GM21528 (cell line): ENCODE measurements around the gene LRRC4B.
"Not testable (repeated sequence)": the region's sequence is repeated elsewhere in the genome, so short reads cannot be mapped to it uniquely, and the experiment has no call there.

ENCODE experiments used
- ATAC-seq: cut with Tn5 transposase; IDR thresholded peaks from one replicate; pipeline ENCODE4 v1.9.1; 2021; ENCODE audit warnings: mild to moderate bottlenecking, moderate library complexity; ENCODE audit not compliant: unreplicated experiment, low FRiP score

LRRC4B gene

DNA sequence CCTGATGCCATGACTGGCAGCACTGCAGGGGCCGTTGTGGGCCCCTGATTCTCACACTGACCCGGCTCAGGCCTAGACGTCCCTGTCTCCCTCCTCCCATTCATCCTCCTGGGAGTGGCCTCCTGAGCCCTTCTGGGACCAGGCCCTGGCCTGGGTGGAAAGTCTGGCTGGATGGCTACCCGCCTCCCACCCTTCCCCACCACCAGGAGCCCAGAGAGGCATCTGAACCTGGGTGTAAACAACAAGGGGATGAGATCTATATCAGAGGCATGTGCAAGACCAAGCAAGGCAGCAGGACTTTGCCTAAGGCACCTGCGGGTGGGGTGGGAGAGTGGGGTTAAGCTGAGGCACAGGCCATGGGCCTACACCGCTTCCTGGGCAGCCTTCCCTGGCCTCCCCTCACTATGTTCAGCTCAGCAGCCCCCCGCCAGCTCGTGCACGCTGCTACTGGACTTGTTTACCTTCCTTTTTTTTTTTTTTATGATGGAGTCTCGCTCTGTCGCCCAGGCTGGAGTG is 32.5 kb downstream of the LRRC4B start:
- ATAC-seq: no peak

DNA sequence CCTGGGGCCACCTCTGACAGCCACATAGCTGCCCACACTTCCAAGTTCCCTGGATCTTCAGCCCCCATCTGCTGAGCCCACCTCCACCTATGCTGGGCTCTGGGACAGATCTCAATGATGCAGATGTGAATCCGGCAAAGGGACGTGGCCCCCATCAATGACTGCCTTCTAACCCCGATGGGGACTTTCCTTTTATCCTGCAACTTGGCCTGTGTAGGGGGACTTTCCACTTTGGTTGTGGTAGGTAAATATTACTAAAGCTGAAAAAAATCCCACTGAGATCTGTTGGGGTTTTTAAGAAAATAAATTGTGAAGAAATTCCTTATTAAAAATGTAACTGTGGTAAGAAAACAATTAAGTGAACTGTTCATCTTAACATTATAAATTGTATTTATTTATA is 33.8 kb downstream of the LRRC4B start:
- no peak for ATAC-seq

DNA sequence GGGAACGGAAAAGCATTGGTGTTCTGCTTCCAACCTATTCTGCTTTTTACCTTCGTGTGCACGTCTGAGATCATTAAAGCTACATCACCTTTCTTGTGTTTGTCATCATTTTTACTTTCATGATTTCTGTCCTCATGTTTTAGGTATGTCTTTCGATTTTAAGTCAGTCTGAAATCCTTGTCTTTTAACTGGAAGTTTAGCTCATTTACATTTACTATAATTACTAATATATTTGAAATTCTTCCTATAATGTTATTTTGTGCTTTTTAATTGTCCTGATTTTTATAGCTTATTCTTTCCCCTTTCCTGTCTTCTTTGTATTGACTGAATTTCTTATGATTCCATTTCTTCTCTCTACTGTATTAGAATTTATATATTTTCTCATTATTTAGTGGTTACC is 35.3 kb downstream of the LRRC4B start:
- ATAC-seq: no peak

DNA sequence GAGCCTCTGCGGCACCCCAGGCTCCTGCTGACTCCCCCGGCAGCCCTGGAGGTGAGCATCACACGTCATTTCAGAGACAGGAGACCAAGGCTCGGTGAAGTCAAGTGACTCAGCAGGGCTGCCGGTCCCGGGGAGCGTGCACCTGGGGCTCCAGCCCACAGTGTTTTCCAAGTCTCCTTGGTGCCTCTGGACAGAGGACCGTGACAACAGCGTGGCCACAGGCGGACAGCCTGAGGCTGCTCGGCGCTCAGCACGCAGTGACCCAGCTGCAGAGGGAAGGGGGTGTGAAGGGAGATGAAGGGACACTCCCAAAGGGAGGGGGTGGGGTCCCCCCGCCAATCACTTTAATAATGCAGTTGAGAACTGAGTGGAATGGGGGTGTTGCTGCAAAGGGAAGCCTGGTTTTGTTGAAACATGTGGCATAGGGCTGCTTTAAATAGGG is 37.0 kb downstream of the LRRC4B start:
- no peak for ATAC-seq

GRCh38 chr19:50528052-50528451 is 40.2 kb downstream of the LRRC4B start:
- ATAC-seq: not testable (repeated sequence)

DNA sequence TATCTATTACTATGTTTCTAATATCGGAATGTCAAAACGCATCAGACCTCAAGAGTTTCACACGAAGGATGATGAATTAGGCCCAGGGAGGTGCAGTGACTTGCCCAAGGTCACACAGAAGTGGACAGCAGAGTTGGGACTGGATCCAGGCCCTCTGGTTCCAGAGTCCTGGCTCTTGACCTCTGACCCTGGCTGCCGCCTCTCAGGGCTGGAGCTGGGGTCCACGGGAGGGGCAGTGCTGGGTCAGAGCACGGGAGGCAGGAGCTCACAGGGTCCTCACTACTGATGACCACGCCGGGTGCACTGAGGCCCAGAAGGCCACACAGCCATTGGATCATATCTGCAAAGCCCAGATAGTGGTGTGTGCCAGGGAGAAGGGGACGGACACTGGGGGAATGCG is 45.4 kb downstream of the LRRC4B start:
- ATAC-seq: no peak

DNA sequence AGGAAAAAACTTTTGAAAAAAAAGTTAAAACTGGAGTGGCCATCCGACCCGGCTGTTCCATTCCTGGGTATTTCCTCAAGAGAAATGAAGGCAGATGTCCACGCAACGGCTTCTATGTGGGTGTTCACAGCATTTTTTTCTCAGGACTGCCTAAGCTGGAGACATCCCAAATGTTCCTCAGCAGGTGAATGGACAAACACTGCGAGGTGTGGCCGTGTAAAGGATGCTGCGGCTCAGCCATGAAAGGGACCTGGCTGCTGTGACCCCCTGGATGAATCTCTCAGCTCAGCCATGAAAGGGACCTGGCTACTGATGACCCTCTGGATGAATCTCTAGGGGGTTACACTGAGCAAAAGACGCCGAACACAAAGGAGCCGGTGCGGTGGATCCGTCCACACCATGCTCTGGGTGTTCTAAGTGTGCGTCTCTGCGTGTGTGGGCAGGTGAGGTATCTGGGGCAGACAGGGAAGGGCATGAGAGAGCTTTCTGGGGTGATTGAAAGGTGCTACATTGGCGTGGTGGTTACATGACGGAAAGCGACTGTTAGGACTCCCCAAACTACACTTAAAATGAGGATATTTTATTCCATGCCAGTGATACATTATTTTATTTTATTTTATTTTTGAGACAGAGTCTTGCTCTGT is 47.3 kb downstream of the LRRC4B start:
- ATAC-seq: no peak

- ATAC-seq: no peak
Measured at GRCh38 chr19:50519006-50519575, 49.1 kb downstream of the LRRC4B start.

GRCh38 chr19:50518091-50519005 is 49.9 kb downstream of the LRRC4B start:
- ATAC-seq: no peak

DNA sequence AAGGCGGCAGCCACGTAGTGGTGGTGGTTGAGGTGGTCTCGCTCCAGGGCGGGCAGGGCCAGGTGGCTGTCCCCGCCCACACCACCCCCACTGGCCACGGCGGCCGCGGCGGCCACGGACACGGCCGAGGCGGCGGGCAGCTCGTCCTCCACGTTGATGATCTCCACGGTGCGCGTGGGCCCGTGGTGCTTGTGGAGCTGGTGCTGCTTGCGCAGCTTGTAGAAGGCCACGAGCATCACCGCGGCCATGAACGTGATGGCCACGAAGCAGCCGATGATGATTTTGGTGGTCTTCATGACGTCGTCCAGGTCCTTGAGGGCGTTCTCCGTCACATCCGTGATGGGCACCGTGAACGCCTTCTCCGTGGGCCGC is 50.5 kb downstream of the LRRC4B start:
- no peak for ATAC-seq

- no peak for ATAC-seq
Measured at GRCh38 chr19:50516964-50517703, 51.1 kb downstream of the LRRC4B start.

GRCh38 chr19:50516456-50516855 is 51.8 kb downstream of the LRRC4B start:
- ATAC-seq: no peak

DNA sequence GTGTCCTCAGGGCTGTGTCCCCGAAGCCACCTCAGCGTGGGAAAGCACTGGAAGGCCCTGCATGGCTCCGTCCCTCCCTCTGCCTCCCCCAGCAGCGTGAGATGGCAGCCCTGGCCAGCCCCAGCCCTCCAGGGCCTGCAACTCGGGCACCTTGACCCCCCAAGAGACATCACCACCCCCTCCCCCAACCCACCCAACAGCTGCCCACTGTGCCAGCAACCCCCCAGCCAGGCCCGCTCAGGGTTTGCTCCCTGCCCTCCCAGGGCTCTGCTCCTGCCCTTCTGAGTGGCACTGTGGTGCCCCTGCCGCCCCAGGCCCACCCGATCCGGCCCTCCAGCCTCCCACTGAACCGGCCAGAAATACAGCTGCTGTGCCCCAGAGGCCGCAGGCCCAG is 53.1 kb downstream of the LRRC4B start:
- no peak for ATAC-seq

DNA sequence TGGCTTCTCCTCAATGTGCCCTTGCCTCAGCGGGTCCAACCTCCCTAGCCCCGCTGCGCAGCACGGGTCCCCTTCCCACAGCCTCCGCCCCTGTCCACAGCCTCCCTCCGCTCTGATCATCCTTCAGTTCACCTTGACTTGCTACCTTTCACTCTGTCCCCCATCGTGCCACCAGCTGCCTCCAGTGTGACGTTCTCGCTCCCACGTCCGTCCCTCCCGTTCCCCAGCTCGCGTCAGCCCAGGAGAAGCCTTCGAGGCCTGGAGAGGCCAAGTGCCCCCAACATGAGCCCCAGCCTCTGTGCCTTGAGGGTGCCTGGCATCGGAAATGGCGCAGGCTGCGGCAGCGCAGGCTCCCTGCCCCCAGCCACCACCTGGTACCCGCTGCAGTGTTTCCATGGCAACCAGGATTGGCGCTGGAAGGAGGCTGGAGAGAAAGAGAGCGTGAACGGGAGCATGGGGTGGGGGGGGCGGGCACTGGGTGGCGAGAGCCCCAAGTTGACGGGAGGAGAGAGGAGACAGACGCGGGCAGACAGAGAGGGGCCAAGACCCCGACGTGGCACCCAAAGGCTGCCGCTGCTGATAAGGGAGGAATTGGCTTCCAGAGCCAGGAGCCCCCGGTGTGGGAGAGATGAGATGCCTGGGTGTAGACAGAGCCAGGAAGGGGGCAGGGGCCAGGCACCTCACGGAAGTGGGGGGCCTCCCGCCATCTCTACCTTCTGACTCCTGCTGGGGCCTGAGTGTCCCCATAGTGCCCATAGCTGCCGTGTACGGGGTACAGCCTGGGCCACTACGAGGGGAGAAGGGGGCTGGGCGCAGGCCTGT is 53.7 kb downstream of the LRRC4B start:
- no peak for ATAC-seq

GRCh38 chr19:50513746-50514345 is 54.4 kb downstream of the LRRC4B start, which contains the start of gene ASPDH:
Gene ASPDH, minus strand, starts transcription at chr19:50513913. Its CDS starts 90 bp downstream, at chr19:50513823.
- no peak for ATAC-seq

GRCh38 chr19:50512999-50513745 is 55.1 kb downstream of the LRRC4B start:
- ATAC-seq: no peak

DNA sequence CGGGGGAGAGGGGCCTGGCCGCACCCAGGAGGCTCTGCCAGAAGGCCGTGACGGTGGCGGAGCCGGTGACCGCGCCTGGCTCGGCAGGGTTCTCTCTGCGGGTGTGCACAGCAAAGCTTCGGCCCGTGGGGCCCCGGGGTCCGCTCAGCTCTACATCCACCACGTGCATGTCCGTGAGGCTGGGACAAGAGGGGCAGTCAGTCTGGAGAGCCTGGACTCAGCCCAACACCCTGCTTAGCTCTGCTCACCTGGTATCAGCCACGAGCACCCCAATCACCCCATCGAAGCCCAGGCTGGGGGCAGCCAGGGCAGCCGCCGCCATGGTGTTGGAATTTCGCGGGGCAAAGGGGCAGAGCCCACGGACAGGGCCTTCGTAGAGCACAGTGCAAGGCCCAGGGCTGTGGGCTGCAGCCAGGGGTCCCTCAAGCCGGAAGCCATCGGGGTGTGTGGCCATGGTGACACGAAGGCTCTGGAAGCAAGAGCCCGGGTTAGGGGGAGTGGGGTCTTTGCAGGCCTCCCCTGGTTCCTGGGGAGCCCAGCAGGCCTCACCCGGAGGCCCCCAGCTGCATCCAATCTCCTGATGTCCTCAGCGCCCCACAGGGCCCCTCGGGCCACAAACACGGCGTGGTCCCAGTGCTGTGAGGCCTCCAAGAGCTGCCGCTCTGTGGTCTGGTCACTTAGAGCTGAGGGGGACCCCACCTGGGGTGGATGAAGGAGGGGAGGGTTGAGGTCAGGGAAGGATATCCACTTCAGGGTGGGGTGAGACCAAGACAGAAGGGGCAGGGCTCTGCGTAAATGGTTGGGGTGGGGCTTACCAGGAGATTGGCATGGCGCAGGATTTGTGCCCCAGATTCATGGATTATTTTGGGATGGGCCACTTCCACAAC is 55.9 kb downstream of the LRRC4B start:
- ATAC-seq: no peak
